HUDEP-2 (cell line): ENCODE measurements around the gene IER5L.
"Not testable (repeated sequence)": the region's sequence is repeated elsewhere in the genome, so short reads cannot be mapped to it uniquely, and the experiment has no call there.

ENCODE experiments used
- DNase-seq, 76 experiments: peaks; one replicate each; lab custom pipeline; 2025; ENCODE audit not compliant: unreplicated experiment in 76 of 76; lab: John Stamatoyannopoulos, UW

Gene IER5L

GRCh38 chr9:129141066-129142041 lies 36.7 kb downstream of the IER5L start:
- peak in 11 of 76 experiments; percentile 1 to 35 (median 14) for DNase-seq

- peak in 10 of 76 experiments; percentile 7 to 33 (median 17) for DNase-seq
Measured at GRCh38 chr9:129140397-129141065, 37.5 kb downstream of the IER5L start.

GRCh38 chr9:129139993-129140396 lies 38.1 kb downstream of the IER5L start:
- peak in 43 of 76 experiments; percentile 1 to 60 (median 22) for DNase-seq

- DNase-seq = peak in 66 of 76 experiments; percentile 11 to 81 (median 61)
Measured at GRCh38 chr9:129139233-129139992, 38.6 kb downstream of the IER5L start.

- peak in 2 of 76 experiments; percentile 30 to 71 for DNase-seq
Measured at GRCh38 chr9:129138476-129139232, 39.4 kb downstream of the IER5L start.

- no peak for DNase-seq
Measured at GRCh38 chr9:129138144-129138462, 40.0 kb downstream of the IER5L start.

GRCh38 chr9:129137292-129138143 lies 40.5 kb downstream of the IER5L start:
- DNase-seq = no peak

GRCh38 chr9:129136446-129137035 lies 41.5 kb downstream of the IER5L start:
- no peak for DNase-seq

- DNase-seq = no peak
Measured at GRCh38 chr9:129135476-129135875, 42.6 kb downstream of the IER5L start.

- no peak for DNase-seq
Measured at GRCh38 chr9:129133082-129133481, 45.0 kb downstream of the IER5L start.

GRCh38 chr9:129131300-129132145 lies 46.5 kb downstream of the IER5L start:
- DNase-seq = peak in 65 of 76 experiments; percentile 6 to 76 (median 55)

- no peak for DNase-seq
Measured at GRCh38 chr9:129130791-129131190, 47.3 kb downstream of the IER5L start.

- not testable (repeated sequence) for DNase-seq
Measured at GRCh38 chr9:129130271-129130670, 47.8 kb downstream of the IER5L start.

- DNase-seq = no peak
Measured at GRCh38 chr9:129128689-129129088, 49.4 kb downstream of the IER5L start.

GRCh38 chr9:129126749-129127618 lies 51.1 kb downstream of the IER5L start:
- DNase-seq = no peak
